SK-N-DZ (cell line): Measurements from ENCODE around the gene FBXO30.

Experiments used
- DNase-seq: peaks from one replicate; pipeline ENCODE4 v3.0.0-alpha.2; 2015; ENCODE audit warnings: low spot score

Gene FBXO30

DNA sequence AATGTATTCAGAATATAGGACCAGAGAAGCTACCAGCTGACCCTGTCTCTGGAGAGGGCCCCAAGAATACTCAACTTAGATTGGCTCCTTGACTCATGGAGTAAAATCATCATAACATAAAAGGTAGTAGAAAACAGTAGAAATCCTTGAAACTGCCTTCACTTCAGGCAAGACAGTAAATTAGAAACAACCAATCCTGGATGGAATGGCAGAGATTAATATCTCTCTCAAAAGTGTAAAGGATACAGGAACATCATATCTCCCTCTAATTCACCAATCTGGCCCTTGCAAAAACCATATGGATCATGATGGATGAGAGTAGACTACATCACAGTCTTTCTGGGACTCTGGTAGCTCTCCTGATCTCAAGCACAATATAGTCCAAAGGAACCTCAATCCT lies 58.9 kb downstream of the FBXO30 start:
- DNase-seq = no peak

DNA sequence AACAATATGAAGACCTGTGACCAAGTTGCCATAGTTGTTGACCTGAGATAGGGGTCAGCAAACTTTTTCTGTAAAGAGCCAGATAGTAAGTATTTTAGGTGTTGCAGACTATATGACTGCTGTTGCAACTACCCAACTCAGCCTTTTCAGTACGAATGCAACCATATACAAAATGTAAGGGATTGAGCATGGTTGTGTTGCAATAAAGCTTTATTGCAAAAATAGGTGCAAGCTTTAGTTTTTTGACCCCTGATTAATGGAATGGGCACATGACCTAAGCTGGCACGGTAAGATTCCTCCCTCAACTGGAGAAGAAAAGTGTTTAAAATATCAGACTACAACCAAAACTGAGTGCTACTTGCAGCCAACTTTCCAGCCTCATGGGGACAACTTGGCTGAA lies 62.0 kb downstream of the FBXO30 start:
- no peak for DNase-seq

GRCh38 chr6:145749632-145750031 lies 65.0 kb downstream of the FBXO30 start:
- no peak for DNase-seq

DNA sequence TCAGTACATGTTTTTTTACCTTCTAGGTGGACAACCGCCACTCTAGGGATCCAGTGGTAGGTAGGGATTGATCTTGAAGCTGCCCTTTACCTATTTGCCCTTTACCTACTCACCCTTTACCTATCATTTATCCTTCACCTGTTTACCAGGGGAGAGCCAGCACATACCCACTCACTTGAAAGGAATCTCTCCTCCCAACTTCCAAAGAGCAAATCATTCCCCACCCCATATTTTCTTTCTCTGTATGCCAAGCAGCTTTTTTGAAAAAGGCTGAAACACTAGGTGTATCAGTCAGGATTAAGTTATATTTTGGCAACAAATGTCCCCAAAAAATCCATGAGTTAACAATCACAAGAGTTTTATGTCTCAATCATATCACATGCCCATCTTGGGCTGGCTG lies 68.7 kb downstream of the FBXO30 start:
- DNase-seq = no peak

DNA sequence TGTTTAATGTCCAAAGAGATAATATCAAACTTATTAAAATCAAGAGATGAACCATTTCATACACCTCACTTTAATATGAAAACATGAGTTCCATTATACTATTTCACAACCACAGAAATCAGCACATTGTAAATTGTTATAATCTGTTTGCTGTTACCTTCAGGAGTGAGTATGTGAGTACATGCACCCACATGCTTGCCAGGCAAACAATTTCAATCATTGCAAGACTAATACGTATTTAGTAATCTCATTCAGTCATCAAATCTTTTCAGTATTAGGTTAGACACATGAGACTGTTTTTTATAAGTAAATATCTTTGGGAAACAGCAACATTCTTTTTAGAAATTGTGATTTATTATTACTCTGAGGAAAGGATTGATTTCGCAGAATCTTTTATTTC lies 70.0 kb downstream of the FBXO30 start:
- no peak for DNase-seq
